Amniotic epithelial cell (primary cell): Measurements from ENCODE around the gene TBPL2.
"Not testable (repeated sequence)": the region's sequence is repeated elsewhere in the genome, so short reads cannot be mapped to it uniquely, and the experiment has no call there.

Experiments
- DNase-seq: peaks from one replicate; pipeline ENCODE4 v3.0.0-alpha.2; 2010; ENCODE audit warnings: low read depth

The TBPL2 gene

GRCh38 chr14:55440385-55440784 is at the start of gene TBPL2:
Gene TBPL2 (minus strand): TSS chr14:55440616. CDS start chr14:55440449, 167 bp downstream.
- DNase-seq, result no peak

- no peak for DNase-seq
These were observed 47.8 kb upstream of the TBPL2 start for GRCh38 chr14:55488204-55488603.

GRCh38 chr14:55482936-55483605 is 42.7 kb upstream of the TBPL2 start:
- no peak for DNase-seq

GRCh38 chr14:55481769-55482168 is 41.4 kb upstream of the TBPL2 start:
- DNase-seq, result no peak

- no peak for DNase-seq
These were observed 37.3 kb upstream of the TBPL2 start for GRCh38 chr14:55477680-55478079.

GRCh38 chr14:55476448-55476847 is 36.0 kb upstream of the TBPL2 start:
- not testable (repeated sequence) for DNase-seq

GRCh38 chr14:55473786-55474185 is 33.4 kb upstream of the TBPL2 start:
- no peak for DNase-seq

GRCh38 chr14:55470025-55470424 is 29.6 kb upstream of the TBPL2 start:
- peak; percentile 27 for DNase-seq

- DNase-seq, result no peak
These were observed 26.9 kb upstream of the TBPL2 start for GRCh38 chr14:55467307-55467706.

GRCh38 chr14:55458800-55459515 is 18.5 kb upstream of the TBPL2 start:
- DNase-seq, result peak; percentile 60

GRCh38 chr14:55457496-55457895 is 17.1 kb upstream of the TBPL2 start:
- no peak for DNase-seq

GRCh38 chr14:55456411-55456810 is 16.0 kb upstream of the TBPL2 start:
- not testable (repeated sequence) for DNase-seq

GRCh38 chr14:55454264-55455002 is 14.0 kb upstream of the TBPL2 start:
- peak; percentile 93 for DNase-seq

GRCh38 chr14:55451950-55452349 is 11.5 kb upstream of the TBPL2 start:
- no peak for DNase-seq

- no peak for DNase-seq
These were observed 11.0 kb upstream of the TBPL2 start for GRCh38 chr14:55451398-55451797.

- no peak for DNase-seq
These were observed 10.6 kb upstream of the TBPL2 start for GRCh38 chr14:55450987-55451386.

- DNase-seq, result no peak
These were observed 10.1 kb upstream of the TBPL2 start for GRCh38 chr14:55450539-55450938.

GRCh38 chr14:55450124-55450523 is 9.7 kb upstream of the TBPL2 start:
- no peak for DNase-seq

- DNase-seq, result peak; percentile 65
These were observed 8.7 kb upstream of the TBPL2 start for GRCh38 chr14:55449116-55449515.

GRCh38 chr14:55448141-55448614 is 7.8 kb upstream of the TBPL2 start:
- DNase-seq, result peak; percentile 97

GRCh38 chr14:55446833-55447232 is 6.4 kb upstream of the TBPL2 start:
- peak; percentile 95 for DNase-seq

- DNase-seq, result peak; percentile 78
These were observed 5.8 kb upstream of the TBPL2 start for GRCh38 chr14:55446127-55446736.
